Measurements from ENCODE around the gene CX3CL1. TPM values are rescaled to one million over a fixed set of nuclear protein-coding genes. Genes with fewer than 3 reads are reported as not detected.

The CX3CL1 gene
- total and polyA plus RNA-seq, 2 of the 13 experiments (the other 11 are each of a cell fraction or from before 2014, with no cell fraction given): 57.3 to 60.8 TPM

GRCh38 chr16:57390636-57391295 lies 18.5 kb downstream of the CX3CL1 start:
- Histone ChIP-seq H3K4me2 (ENCODE audit: low read depth, low read length) (no peak overlapping the region), H2AFZ (ENCODE audit: low read length) (no peak overlapping the region), H3K36me3 (replicated peaks in 1 of 2; ENCODE audit: control insufficient read depth in 1 of 2, insufficient read depth in 2 of 2, low read length in 2 of 2) (no peaks in the 10 kb centered on the region), H3K27me3 (ENCODE audit: control insufficient read depth in 1 of 2, insufficient read depth in 2 of 2, low read length in 2 of 2) (peaks cover 4 to 12% of the 10 kb centered on the region in 2 experiments; a peak in 4 of 5 replicates), H3K9me3 (ENCODE audit: low read length) (no peaks in the 10 kb centered on the region), H4K20me1 (ENCODE audit: insufficient read depth, low read length) (no peaks in the 10 kb centered on the region), H3K4me3 (replicated peaks in 1 of 3; ENCODE audit: insufficient read depth in 1 of 3, low read depth in 2 of 3, low read length in 3 of 3) (no peak overlapping the region), H3K9ac (ENCODE audit: insufficient read depth, low read depth, low read length) (no peak overlapping the region), H3K79me2 (ENCODE audit: insufficient read depth, low read length) (no peaks in the 10 kb centered on the region), H3K27ac (ENCODE audit: extremely low read length, insufficient read depth, low read length) (no peak overlapping the region), H3K4me1 (ENCODE audit: insufficient read depth, low read length) (peaks cover 32% of the 10 kb centered on the region; the same call in 1 of the 2 replicates)
- FAIRE-seq (no peak), DNase-seq (ENCODE audit: low spot score) (no peak), ATAC-seq (no peak)
- 62% methylated on average over 4 of the region's 5 CpGs for WGBS (ENCODE audit: low lambda C conversion rate)
- in situ Hi-C loops (cut with HindIII; ENCODE audit: extremely low pct_ligation_motif_present, low pct_unique_long_range_greater_than_20kb): no loop called here
- CTCF ChIA-PET (ENCODE audit: low intra/inter-chr PET ratio, low total read pairs): no interaction called here
- BruUV-seq (replicated peaks): no TSS peak
- POLR2A ChIA-PET: interaction anchor here (3.0 kb wide), 1 partner anchor 18 kb away, joined by 9 read pairs; the partner anchor contains the start of gene CX3CL1
- TF ChIP-seq ZNF337 (CRISPR knock-in tag; IDR thresholded peaks at IDR 0.05; ENCODE audit: borderline replicate concordance, low read depth) (no peak), DNMT3B (CRISPR knock-in tag; conservative IDR thresholded peaks at IDR 0.05) (no peak), ZBTB37 (CRISPR knock-in tag; IDR thresholded peaks at IDR 0.05) (no peak), ZNF678 (CRISPR knock-in tag; IDR thresholded peaks at IDR 0.05) (no peak), ZBTB38 (CRISPR knock-in tag; IDR thresholded peaks at IDR 0.05) (no peak), JUN (CRISPR knock-in tag; IDR thresholded peaks at IDR 0.05) (no peak), NR2F2 (IDR thresholded peaks at IDR 0.05; ENCODE audit: borderline replicate concordance, low read depth) (no peak), SATB2 (CRISPR knock-in tag; IDR thresholded peaks at IDR 0.05) (no peak), ZSCAN31 (CRISPR knock-in tag; IDR thresholded peaks at IDR 0.05; ENCODE audit: low read depth) (no peak), TBX3 (IDR thresholded peaks at IDR 0.05; ENCODE audit: borderline replicate concordance) (no peak), EEA1 (CRISPR knock-in tag; IDR thresholded peaks at IDR 0.05; ENCODE audit: borderline replicate concordance) (no peak), ZBTB21 (CRISPR knock-in tag; IDR thresholded peaks at IDR 0.05) (no peak)
- TF ChIP-seq, protein P1, sequence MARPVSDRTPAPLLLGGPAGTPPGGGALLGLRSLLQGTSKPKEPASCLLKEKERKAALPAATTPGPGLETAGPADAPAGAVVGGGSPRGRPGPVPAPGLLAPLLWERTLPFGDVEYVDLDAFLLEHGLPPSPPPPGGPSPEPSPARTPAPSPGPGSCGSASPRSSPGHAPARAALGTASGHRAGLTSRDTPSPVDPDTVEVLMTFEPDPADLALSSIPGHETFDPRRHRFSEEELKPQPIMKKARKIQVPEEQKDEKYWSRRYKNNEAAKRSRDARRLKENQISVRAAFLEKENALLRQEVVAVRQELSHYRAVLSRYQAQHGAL (CRISPR knock-in tag; IDR thresholded peaks at IDR 0.05; ENCODE audit: not compliant biosample characterization): no peak
- TF ChIP-seq, protein P2, sequence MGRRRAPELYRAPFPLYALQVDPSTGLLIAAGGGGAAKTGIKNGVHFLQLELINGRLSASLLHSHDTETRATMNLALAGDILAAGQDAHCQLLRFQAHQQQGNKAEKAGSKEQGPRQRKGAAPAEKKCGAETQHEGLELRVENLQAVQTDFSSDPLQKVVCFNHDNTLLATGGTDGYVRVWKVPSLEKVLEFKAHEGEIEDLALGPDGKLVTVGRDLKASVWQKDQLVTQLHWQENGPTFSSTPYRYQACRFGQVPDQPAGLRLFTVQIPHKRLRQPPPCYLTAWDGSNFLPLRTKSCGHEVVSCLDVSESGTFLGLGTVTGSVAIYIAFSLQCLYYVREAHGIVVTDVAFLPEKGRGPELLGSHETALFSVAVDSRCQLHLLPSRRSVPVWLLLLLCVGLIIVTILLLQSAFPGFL (CRISPR knock-in tag; IDR thresholded peaks at IDR 0.05): no peak
- intact Hi-C loops (cut with micrococcal nuclease; ENCODE audit: unreplicated experiment): no loop called here

Measured in HepG2 (cell line).